Prostate gland (tissue), 2 donors: ENCODE measurements around the gene ZNF581.

Experiments used
- POLR2A ChIP-seq: fragments of 450-650 bp; IDR thresholded peaks from one replicate; pipeline ENCODE4 v1.6.1; 2016; ENCODE audit warnings: antibody characterized with exemption, mild to moderate bottlenecking
- TF ChIP-seq, protein P1 (sequence below), 4 experiments: fragments of 200-600 bp in 2 of 4; fragments of 450-650 bp in 2 of 4; sonication (generic) in 2 of 4; IDR thresholded peaks; 1 replicate in 3 of 4; 2 replicates in 1 of 4; pipeline ENCODE4 v1.5.1; 2016 to 2019; ENCODE audit warnings: antibody characterized with exemption in 4 of 4, mild to moderate bottlenecking in 2 of 4, moderate library complexity in 2 of 4

DNA sequence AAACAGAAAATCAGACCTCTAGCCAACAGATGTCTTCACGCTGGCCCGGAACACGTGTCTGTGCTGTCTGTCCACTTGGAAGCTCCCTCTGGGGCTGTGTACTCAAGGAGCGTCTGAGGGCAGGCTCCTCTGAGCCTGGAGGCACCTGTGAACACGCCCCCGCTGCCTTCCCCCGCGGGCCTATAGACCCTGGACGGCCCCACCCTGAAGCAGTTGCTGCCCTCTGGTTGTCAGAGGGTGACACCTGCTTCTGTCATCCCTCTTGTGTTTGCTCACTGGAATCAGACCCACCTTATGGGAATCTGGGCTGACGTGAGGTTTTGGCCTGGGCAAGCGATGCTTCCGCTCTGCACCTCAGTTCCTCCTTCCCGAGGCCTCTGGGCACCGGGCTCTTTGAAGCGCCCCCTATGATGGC, 50.8 kb downstream of the ZNF581 start:
- TF ChIP-seq, protein P1, sequence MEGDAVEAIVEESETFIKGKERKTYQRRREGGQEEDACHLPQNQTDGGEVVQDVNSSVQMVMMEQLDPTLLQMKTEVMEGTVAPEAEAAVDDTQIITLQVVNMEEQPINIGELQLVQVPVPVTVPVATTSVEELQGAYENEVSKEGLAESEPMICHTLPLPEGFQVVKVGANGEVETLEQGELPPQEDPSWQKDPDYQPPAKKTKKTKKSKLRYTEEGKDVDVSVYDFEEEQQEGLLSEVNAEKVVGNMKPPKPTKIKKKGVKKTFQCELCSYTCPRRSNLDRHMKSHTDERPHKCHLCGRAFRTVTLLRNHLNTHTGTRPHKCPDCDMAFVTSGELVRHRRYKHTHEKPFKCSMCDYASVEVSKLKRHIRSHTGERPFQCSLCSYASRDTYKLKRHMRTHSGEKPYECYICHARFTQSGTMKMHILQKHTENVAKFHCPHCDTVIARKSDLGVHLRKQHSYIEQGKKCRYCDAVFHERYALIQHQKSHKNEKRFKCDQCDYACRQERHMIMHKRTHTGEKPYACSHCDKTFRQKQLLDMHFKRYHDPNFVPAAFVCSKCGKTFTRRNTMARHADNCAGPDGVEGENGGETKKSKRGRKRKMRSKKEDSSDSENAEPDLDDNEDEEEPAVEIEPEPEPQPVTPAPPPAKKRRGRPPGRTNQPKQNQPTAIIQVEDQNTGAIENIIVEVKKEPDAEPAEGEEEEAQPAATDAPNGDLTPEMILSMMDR (IDR thresholded peaks at IDR 0.05), result no peak
- no peak for TF ChIP-seq POLR2A
